Measurements from ENCODE around the gene UBP1. TPM values are rescaled to one million over a fixed set of nuclear protein-coding genes. Genes with fewer than 3 reads are reported as not detected.
"Not testable (repeated sequence)": the region's sequence is repeated elsewhere in the genome, so short reads cannot be mapped to it uniquely, and the experiment has no call there.

Gene UBP1
- total and polyA plus RNA-seq, 2 donors (not counting 1 experiment from before 2014, with no cell fraction given) = 48.1 to 99.7 TPM

DNA sequence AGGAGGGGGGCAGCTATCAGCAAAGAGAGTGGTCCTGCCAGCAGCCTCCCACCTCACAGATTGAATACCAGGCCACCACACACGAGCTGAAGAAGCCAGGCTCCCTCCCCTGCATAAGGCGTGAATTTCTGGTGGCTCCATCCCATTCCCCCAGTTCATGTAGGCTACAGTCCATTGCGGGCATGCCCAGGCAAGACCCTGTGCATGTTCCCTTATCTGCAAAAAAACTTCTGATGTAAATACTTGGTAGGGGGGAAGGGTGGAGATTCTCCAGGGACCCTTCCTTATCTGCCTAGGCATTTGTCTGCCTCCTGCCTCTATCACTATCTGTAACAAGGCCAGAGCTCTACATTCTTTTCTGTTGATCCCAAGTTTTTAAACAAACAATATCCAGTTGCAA is 27.6 kb upstream of the UBP1 start:
- TF ChIP-seq, protein P1, sequence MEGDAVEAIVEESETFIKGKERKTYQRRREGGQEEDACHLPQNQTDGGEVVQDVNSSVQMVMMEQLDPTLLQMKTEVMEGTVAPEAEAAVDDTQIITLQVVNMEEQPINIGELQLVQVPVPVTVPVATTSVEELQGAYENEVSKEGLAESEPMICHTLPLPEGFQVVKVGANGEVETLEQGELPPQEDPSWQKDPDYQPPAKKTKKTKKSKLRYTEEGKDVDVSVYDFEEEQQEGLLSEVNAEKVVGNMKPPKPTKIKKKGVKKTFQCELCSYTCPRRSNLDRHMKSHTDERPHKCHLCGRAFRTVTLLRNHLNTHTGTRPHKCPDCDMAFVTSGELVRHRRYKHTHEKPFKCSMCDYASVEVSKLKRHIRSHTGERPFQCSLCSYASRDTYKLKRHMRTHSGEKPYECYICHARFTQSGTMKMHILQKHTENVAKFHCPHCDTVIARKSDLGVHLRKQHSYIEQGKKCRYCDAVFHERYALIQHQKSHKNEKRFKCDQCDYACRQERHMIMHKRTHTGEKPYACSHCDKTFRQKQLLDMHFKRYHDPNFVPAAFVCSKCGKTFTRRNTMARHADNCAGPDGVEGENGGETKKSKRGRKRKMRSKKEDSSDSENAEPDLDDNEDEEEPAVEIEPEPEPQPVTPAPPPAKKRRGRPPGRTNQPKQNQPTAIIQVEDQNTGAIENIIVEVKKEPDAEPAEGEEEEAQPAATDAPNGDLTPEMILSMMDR (conservative IDR thresholded peaks at IDR 0.05 in 1 of 2, IDR thresholded peaks at IDR 0.05 in 1 of 2; ENCODE audit: low read depth in 1 of 2, low read length in 2 of 2) = no peak
- TF ChIP-seq EZH2 (IDR thresholded peaks at IDR 0.05; ENCODE audit: low read length, missing control alignments) = no peak
- Histone ChIP-seq H4K20me1 (ENCODE audit: control insufficient read depth, extremely low read depth, insufficient read depth, low read length) (no peaks in the 10 kb centered on the region), H3K4me3 (replicated peaks in 1 of 4; ENCODE audit: control extremely low read depth in 1 of 4, insufficient read depth in 1 of 4, low read depth in 3 of 4, low read length in 4 of 4) (no peak overlapping the region), H3K79me2 (ENCODE audit: control insufficient read depth, insufficient read depth, low read length) (no peaks in the 10 kb centered on the region), H3K36me3 (ENCODE audit: control insufficient read depth, insufficient read depth, low read length) (no peaks in the 10 kb centered on the region), H3K4me2 (ENCODE audit: extremely low read depth, insufficient read depth, low read length) (no peak overlapping the region), H3K27me3 (ENCODE audit: control insufficient read depth, insufficient read depth, low read length) (no peaks in the 10 kb centered on the region), H3K9ac (ENCODE audit: insufficient read depth, low read length) (no peak overlapping the region), H3K9me3 (ENCODE audit: control insufficient read depth, insufficient read depth, low read depth, low read length) (no peaks in the 10 kb centered on the region), H2AFZ (ENCODE audit: low read length) (no peak overlapping the region), H3K27ac (ENCODE audit: insufficient read depth, low read length) (no peak overlapping the region), H3K4me1 (ENCODE audit: control insufficient read depth, extremely low read depth, insufficient read depth, low read length) (no peaks in the 10 kb centered on the region)
- peak; percentile 11 to 12 for DNase-seq (ENCODE audit: low read depth in 2 of 2)

DNA sequence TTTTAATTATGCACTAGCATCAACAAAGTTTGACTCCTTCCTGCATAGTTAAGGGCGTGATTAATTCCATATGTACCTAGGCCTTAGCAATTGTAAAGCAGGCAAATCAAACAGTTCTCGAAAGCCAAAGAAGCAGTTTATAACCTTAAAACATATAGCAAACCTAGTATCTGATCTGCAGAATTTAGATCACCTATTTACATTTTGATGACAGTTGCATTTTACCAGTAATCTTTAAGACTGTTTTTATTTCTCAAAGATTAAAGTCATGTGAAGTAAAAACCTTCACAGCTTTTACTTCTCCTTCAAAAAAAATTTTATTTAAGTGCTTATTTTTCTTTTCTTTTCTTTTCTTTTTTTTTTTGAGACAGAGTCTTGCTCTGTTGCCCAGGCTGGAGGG is 20.9 kb upstream of the UBP1 start:
- Histone ChIP-seq H3K9me3 (ENCODE audit: control insufficient read depth, insufficient read depth, low read depth, low read length) (no peaks in the 10 kb centered on the region), H3K27me3 (ENCODE audit: control insufficient read depth, insufficient read depth, low read length) (no peaks in the 10 kb centered on the region), H3K36me3 (ENCODE audit: control insufficient read depth, insufficient read depth, low read length) (no peaks in the 10 kb centered on the region), H3K9ac (ENCODE audit: insufficient read depth, low read length) (no peak overlapping the region), H3K4me3 (replicated peaks in 1 of 4; ENCODE audit: control extremely low read depth in 1 of 4, insufficient read depth in 1 of 4, low read depth in 3 of 4, low read length in 4 of 4) (no peak overlapping the region), H3K4me1 (ENCODE audit: control insufficient read depth, extremely low read depth, insufficient read depth, low read length) (no peaks in the 10 kb centered on the region), H3K27ac (ENCODE audit: insufficient read depth, low read length) (no peak overlapping the region), H4K20me1 (ENCODE audit: control insufficient read depth, extremely low read depth, insufficient read depth, low read length) (no peaks in the 10 kb centered on the region), H3K4me2 (ENCODE audit: extremely low read depth, insufficient read depth, low read length) (no peak overlapping the region), H2AFZ (ENCODE audit: low read length) (no peak overlapping the region), H3K79me2 (ENCODE audit: control insufficient read depth, insufficient read depth, low read length) (no peaks in the 10 kb centered on the region)
- no peak for DNase-seq (ENCODE audit: low read depth in 2 of 2)
- TF ChIP-seq, protein P1 (conservative IDR thresholded peaks at IDR 0.05 in 1 of 2, IDR thresholded peaks at IDR 0.05 in 1 of 2; ENCODE audit: low read depth in 1 of 2, low read length in 2 of 2) = no peak
- no peak for TF ChIP-seq EZH2 (IDR thresholded peaks at IDR 0.05; ENCODE audit: low read length, missing control alignments)

DNA sequence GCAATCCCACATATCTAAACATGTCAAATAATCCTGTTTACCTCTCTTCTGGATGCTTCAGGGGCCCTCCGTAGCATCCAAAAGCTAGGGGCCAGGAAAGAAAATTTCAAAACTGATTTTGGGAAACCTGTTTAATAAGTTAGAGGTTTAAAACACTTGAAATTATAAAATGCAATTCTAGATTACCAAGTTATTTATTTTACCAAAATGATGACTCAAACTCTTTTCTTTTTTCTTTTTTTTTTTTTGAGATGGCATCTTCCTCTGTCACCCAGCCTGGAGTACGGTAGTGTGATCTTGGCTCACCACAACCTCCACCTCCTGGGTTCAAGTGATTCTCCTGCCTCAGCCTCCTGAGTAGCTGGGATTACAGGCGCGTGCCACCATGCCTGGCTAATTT is 19.4 kb upstream of the UBP1 start:
- H3K9me3 ChIP-seq (ENCODE audit: control insufficient read depth, insufficient read depth, low read depth, low read length); H3K4me3 ChIP-seq (replicated peaks in 1 of 4; ENCODE audit: control extremely low read depth in 1 of 4, insufficient read depth in 1 of 4, low read depth in 3 of 4, low read length in 4 of 4); H2AFZ ChIP-seq (ENCODE audit: low read length); H3K4me2 ChIP-seq (ENCODE audit: extremely low read depth, insufficient read depth, low read length); H4K20me1 ChIP-seq (ENCODE audit: control insufficient read depth, extremely low read depth, insufficient read depth, low read length); H3K9ac ChIP-seq (ENCODE audit: insufficient read depth, low read length); H3K4me1 ChIP-seq (ENCODE audit: control insufficient read depth, extremely low read depth, insufficient read depth, low read length); H3K36me3 ChIP-seq (ENCODE audit: control insufficient read depth, insufficient read depth, low read length); DNase-seq (ENCODE audit: low read depth in 2 of 2); H3K27ac ChIP-seq (ENCODE audit: insufficient read depth, low read length); H3K79me2 ChIP-seq (ENCODE audit: control insufficient read depth, insufficient read depth, low read length); H3K27me3 ChIP-seq (ENCODE audit: control insufficient read depth, insufficient read depth, low read length): not testable (repeated sequence)

All from fibroblast of lung (primary cell).